ENCODE results near the gene SIGLEC7. TPM values are rescaled to one million over a fixed set of nuclear protein-coding genes. Genes with fewer than 3 reads are reported as not detected.
A peak's percentile ranks its signal among the peaks of the same experiment; 100 is the strongest.

SIGLEC7 gene
- total and polyA plus RNA-seq, 4 donors: 2.1 to 29.3 (median 9.8) TPM

DNA sequence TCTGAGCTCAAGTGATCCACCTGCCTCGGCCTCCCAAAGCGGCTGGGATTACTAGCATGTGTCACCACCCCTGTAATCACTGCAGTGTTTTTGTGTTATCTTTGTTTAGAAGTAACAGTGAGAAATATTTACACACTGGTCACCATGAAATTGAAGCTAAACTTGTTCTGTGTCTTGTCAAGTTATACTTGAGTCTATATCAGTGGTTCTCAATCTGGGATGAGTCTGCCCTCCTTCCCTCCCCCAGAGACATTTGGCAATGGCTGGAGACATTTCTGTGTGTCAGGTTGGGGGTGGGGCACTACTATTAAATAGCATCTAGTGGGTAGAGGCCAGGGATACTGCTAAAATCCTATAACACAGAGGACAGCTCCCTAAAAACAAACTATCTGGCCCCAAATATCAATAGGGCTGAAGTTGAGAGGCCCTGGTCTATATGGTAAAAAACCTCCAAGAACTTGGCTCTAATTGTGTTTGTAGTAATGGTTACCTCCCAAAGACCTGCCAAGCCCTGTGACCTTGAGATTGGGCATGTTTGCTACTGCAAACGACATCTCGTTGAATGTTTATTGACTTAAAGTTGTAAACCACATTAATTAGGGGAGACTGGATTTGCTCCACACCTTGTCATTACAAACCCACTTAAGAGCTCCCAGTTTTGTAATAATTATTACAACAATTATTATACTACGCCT is 40.8 kb upstream of the SIGLEC7 start:
- H3K36me3 ChIP-seq (ENCODE audit: control insufficient read depth in 4 of 4, insufficient read depth in 4 of 4, low read length in 4 of 4): peaks cover 0 to 36% (median 6%) of the 10 kb centered on the region in 4 donors
- no peak for ATAC-seq (ENCODE audit: insufficient read depth, low FRiP score)
- H3K4me3 ChIP-seq: no peak overlapping the region
- no peaks in the 10 kb centered on the region for H3K27me3 ChIP-seq (ENCODE audit: control insufficient read depth in 3 of 3, insufficient read depth in 3 of 3, low read length in 2 of 3)
- 73 to 84% methylated on average over 5 of the region's 5 CpGs for WGBS, 2 donors
- TF ChIP-seq, protein P1, sequence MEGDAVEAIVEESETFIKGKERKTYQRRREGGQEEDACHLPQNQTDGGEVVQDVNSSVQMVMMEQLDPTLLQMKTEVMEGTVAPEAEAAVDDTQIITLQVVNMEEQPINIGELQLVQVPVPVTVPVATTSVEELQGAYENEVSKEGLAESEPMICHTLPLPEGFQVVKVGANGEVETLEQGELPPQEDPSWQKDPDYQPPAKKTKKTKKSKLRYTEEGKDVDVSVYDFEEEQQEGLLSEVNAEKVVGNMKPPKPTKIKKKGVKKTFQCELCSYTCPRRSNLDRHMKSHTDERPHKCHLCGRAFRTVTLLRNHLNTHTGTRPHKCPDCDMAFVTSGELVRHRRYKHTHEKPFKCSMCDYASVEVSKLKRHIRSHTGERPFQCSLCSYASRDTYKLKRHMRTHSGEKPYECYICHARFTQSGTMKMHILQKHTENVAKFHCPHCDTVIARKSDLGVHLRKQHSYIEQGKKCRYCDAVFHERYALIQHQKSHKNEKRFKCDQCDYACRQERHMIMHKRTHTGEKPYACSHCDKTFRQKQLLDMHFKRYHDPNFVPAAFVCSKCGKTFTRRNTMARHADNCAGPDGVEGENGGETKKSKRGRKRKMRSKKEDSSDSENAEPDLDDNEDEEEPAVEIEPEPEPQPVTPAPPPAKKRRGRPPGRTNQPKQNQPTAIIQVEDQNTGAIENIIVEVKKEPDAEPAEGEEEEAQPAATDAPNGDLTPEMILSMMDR (IDR thresholded peaks at IDR 0.05; ENCODE audit: control extremely low read depth, extremely low read depth): no peak
- DNase-seq: no peak
- peaks cover 0 to 4% (median 0%) of the 10 kb centered on the region in 5 donors for H3K4me1 ChIP-seq (ENCODE audit: control insufficient read depth in 5 of 5, insufficient read depth in 5 of 5, low read length in 5 of 5)
- no peak overlapping the region for H3K9ac ChIP-seq (ENCODE audit: insufficient read depth in 1 of 2, low read length in 2 of 2)
- H3K9me3 ChIP-seq (ENCODE audit: control insufficient read depth in 4 of 4, insufficient read depth in 3 of 4, low read length in 3 of 4): no peaks in the 10 kb centered on the region
- peak overlapping the region in 1 of 2 donors; percentile 4 for H3K27ac ChIP-seq (ENCODE audit: low read depth in 1 of 2, low read length in 1 of 2)

GRCh38 chr19:51102991-51103390 is 39.1 kb upstream of the SIGLEC7 start:
- TF ChIP-seq, protein P1 (IDR thresholded peaks at IDR 0.05; ENCODE audit: control extremely low read depth, extremely low read depth): no peak
- 88 to 95% methylated on average over 6 to 7 of the region's 7 CpGs for WGBS, 2 donors
- H3K4me1 ChIP-seq (ENCODE audit: control insufficient read depth in 5 of 5, insufficient read depth in 5 of 5, low read length in 5 of 5): peaks cover 0 to 13% (median 4%) of the 10 kb centered on the region in 5 donors
- no peaks in the 10 kb centered on the region for H3K27me3 ChIP-seq (ENCODE audit: control insufficient read depth in 3 of 3, insufficient read depth in 3 of 3, low read length in 2 of 3)
- peaks cover 0 to 32% (median 4%) of the 10 kb centered on the region in 4 donors for H3K36me3 ChIP-seq (ENCODE audit: control insufficient read depth in 4 of 4, insufficient read depth in 4 of 4, low read length in 4 of 4)
- H3K27ac ChIP-seq (ENCODE audit: low read depth in 1 of 2, low read length in 1 of 2): no peak overlapping the region
- no peak for ATAC-seq (ENCODE audit: insufficient read depth, low FRiP score)
- DNase-seq: no peak
- H3K9me3 ChIP-seq (ENCODE audit: control insufficient read depth in 4 of 4, insufficient read depth in 3 of 4, low read length in 3 of 4): no peaks in the 10 kb centered on the region
- H3K4me3 ChIP-seq: no peak overlapping the region
- H3K9ac ChIP-seq (ENCODE audit: insufficient read depth in 1 of 2, low read length in 2 of 2): no peak overlapping the region

- TF ChIP-seq, protein P1 (IDR thresholded peaks at IDR 0.05; ENCODE audit: control extremely low read depth, extremely low read depth): no peak
- WGBS, 2 donors: 90 to 96% methylated on average over 44 to 49 of the region's 49 CpGs
- H3K4me3 ChIP-seq: no peak overlapping the region
- peaks cover 0 to 17% (median 4%) of the 10 kb centered on the region in 5 donors for H3K4me1 ChIP-seq (ENCODE audit: control insufficient read depth in 5 of 5, insufficient read depth in 5 of 5, low read length in 5 of 5)
- no peaks in the 10 kb centered on the region for H3K27me3 ChIP-seq (ENCODE audit: control insufficient read depth in 3 of 3, insufficient read depth in 3 of 3, low read length in 2 of 3)
- no peaks in the 10 kb centered on the region for H3K9me3 ChIP-seq (ENCODE audit: control insufficient read depth in 4 of 4, insufficient read depth in 3 of 4, low read length in 3 of 4)
- DNase-seq (no peak), ATAC-seq (ENCODE audit: insufficient read depth, low FRiP score) (no peak)
- peaks cover 0 to 23% (median 4%) of the 10 kb centered on the region in 4 donors for H3K36me3 ChIP-seq (ENCODE audit: control insufficient read depth in 4 of 4, insufficient read depth in 4 of 4, low read length in 4 of 4)
- no peak overlapping the region for H3K9ac ChIP-seq (ENCODE audit: insufficient read depth in 1 of 2, low read length in 2 of 2)
- no peak overlapping the region for H3K27ac ChIP-seq (ENCODE audit: low read depth in 1 of 2, low read length in 1 of 2)
Observed at GRCh38 chr19:51103926-51104341, 38.2 kb upstream of the SIGLEC7 start.

Data from lung (tissue), 12 donors.